Upper lobe of right lung (tissue), 1 donor: Measurements from ENCODE around the gene NAAA. TPM values are rescaled to one million over a fixed set of nuclear protein-coding genes. Genes with fewer than 3 reads are reported as not detected.

Experiments
- ATAC-seq: fragments of 200-7000 bp; cut with Tn5 transposase; one replicate; pipeline ENCODE4 v1.9.1; 2020; ENCODE audit warnings: mild to moderate bottlenecking, moderate library complexity
- DNase-seq: peaks from one replicate; pipeline ENCODE4 v3.0.0-alpha.2; 2020
- H3K27ac ChIP-seq: fragments of 200-600 bp; one replicate; pipeline ENCODE4 v1.8.0; 2022
- H3K27me3 ChIP-seq: fragments of 200-600 bp; one replicate; pipeline ENCODE4 v1.8.0; 2022; ENCODE audit warnings: mild to moderate bottlenecking
- H3K36me3 ChIP-seq: fragments of 200-600 bp; one replicate; pipeline ENCODE4 v1.8.0; 2022
- H3K4me1 ChIP-seq: fragments of 200-600 bp; one replicate; pipeline ENCODE4 v1.8.0; 2022
- H3K4me3 ChIP-seq: fragments of 200-600 bp; one replicate; pipeline ENCODE4 v1.8.0; 2022; ENCODE audit warnings: mild to moderate bottlenecking
- H3K9me3 ChIP-seq: fragments of 200-600 bp; one replicate; pipeline ENCODE4 v1.8.0; 2022
- CTCF ChIP-seq: fragments of 200-600 bp; IDR thresholded peaks from one replicate; pipeline ENCODE4 v1.8.0; 2022; ENCODE audit warnings: antibody characterized with exemption
- intact Hi-C: fragments of 100-400 bp; cut with DNase I; formaldehyde crosslinking; loops from one replicate; pipeline ENCODE4 v1.11.0; 2022
- total RNA-seq: library from RNA; stranded (reverse); fragmentation: NEBNext Ultra II Directional; extraction: Animal tissue kit (Norgen Biotek cat#: 25700); gene quantifications from one replicate; pipeline ENCODE4 v1.2.1, GENCODE V29; 2021
- donor health status: DM: no; HTN: yes; CAD: no; lungs with severe emphysema.

Gene NAAA
- total RNA-seq, 1 donor from 2014 or later = 24.1 TPM

DNA sequence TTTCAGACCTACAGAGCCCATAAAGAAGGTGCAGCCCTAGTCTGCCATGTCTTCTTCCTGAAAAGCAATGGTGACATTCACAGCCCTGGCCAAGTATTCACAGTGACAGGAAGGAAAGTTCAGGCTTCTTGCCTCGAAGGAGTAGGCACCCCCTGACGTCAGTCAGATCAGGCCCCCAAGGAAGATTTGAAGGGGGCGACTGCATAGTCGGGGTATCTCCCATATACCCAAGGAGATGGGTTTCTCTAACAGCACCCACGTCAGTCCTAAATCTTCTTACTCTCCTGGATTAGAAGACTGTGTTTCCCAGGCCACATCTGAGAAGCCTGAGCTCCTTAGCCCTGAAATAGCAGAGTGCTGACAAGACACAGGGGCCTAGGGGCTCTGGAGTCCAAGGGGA, 38.5 kb downstream of the NAAA start, which contains the start of gene PPEF2:
TSS of gene PPEF2 (minus strand) at position 101 of the 400 bp plus-strand sequence. CDS start 6,127 bp downstream, outside the sequence.
- intact Hi-C loops = no loop called here
- TF ChIP-seq CTCF = no peak
- H3K4me3 ChIP-seq = no peak within 1 kb of the TSS

GRCh38 chr4:75898536-75898935, 42.3 kb downstream of the NAAA start:
- no peak overlapping the region for H3K27ac ChIP-seq
- intact Hi-C loops = no loop called here
- no peaks in the 10 kb centered on the region for H3K27me3 ChIP-seq
- H3K4me3 ChIP-seq = no peak overlapping the region
- H3K36me3 ChIP-seq = no peaks in the 10 kb centered on the region
- DNase-seq (no peak), ATAC-seq (no peak)
- no peak for TF ChIP-seq CTCF
- H3K9me3 ChIP-seq = no peaks in the 10 kb centered on the region
- H3K4me1 ChIP-seq = no peaks in the 10 kb centered on the region

More for the DNA sequence above, 38.5 kb downstream of the NAAA start, which contains the start of gene PPEF2:
- Histone ChIP-seq H3K4me1 (no peaks in the 10 kb centered on the region), H3K27me3 (no peaks in the 10 kb centered on the region), H3K36me3 (no peaks in the 10 kb centered on the region), H3K27ac (no peak within 1 kb of the TSS), H3K9me3 (no peaks in the 10 kb centered on the region)
- ATAC-seq (no peak), DNase-seq (no peak)

DNA sequence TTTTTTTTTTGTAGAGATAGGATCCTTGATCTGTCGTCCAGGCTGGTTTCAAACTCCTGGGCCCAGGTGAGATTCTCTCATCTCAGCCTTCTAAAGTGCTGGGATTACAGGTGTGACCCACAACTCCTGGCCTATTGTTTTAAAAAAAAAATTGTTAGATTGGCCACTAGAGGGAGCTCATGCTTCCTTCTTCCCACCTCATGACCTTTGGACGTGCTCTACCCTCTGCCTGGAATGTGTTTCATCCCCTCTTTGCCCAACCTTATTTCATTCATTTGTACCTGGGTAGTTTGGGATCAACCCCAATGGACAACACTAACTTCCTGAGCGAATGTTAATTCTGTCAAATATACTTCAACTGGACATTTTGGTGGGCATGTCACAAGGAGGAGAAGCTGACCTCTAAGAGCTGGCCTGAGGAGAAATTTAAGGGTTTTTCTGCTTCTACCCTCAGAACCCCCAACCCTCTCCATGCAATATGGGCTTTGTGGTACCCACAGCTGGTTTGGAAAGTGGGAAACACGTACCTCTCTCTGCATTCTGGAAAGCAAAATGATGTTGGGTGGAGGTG, 45.0 kb downstream of the NAAA start:
- H3K27me3 ChIP-seq = no peaks in the 10 kb centered on the region
- H3K27ac ChIP-seq = no peak overlapping the region
- no peaks in the 10 kb centered on the region for H3K4me1 ChIP-seq
- peak; percentile 85 for ATAC-seq
- H3K36me3 ChIP-seq = no peaks in the 10 kb centered on the region
- H3K9me3 ChIP-seq = no peaks in the 10 kb centered on the region
- TF ChIP-seq CTCF = peak; percentile 65
- no peak for DNase-seq
- intact Hi-C loops = no loop called here
- no peak overlapping the region for H3K4me3 ChIP-seq

DNA sequence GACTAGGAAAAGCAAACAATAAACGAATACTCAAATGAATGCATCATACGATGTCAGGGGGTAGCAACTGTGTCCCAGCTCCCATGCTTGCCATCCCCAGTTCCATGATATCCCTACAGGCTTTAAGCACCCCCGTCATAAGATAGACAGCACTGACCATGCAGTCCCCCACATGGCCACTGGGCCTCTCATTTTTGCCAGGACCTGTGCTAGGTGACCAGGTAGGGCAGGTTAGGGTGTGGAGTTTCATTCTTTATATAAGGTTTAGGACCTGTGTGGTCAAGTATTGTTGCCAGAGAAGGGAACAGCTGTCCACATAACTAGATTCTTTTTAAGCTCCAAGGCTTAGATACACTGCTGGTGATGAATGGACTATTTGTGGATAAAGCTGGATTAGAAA, 48.3 kb downstream of the NAAA start:
- H3K36me3 ChIP-seq = no peaks in the 10 kb centered on the region
- no peak for DNase-seq
- TF ChIP-seq CTCF = peak; percentile 12
- intact Hi-C loops = no loop called here
- no peaks in the 10 kb centered on the region for H3K27me3 ChIP-seq
- no peak overlapping the region for H3K4me3 ChIP-seq
- H3K27ac ChIP-seq = no peak overlapping the region
- no peaks in the 10 kb centered on the region for H3K4me1 ChIP-seq
- ATAC-seq = peak; percentile 20
- no peaks in the 10 kb centered on the region for H3K9me3 ChIP-seq

GRCh38 chr4:75891611-75892010, 49.2 kb downstream of the NAAA start:
- ATAC-seq = no peak
- Histone ChIP-seq H3K4me1 (no peaks in the 10 kb centered on the region), H3K4me3 (no peak overlapping the region), H3K36me3 (no peaks in the 10 kb centered on the region), H3K27ac (no peak overlapping the region), H3K27me3 (no peaks in the 10 kb centered on the region), H3K9me3 (no peaks in the 10 kb centered on the region)
- TF ChIP-seq CTCF = no peak
- DNase-seq = no peak
- intact Hi-C loops = no loop called here
